PC-9 (cell line): ENCODE data around the gene CELF4. TPM values are rescaled to one million over a fixed set of nuclear protein-coding genes. Genes with fewer than 3 reads are reported as not detected.

ENCODE experiments used
- BruUV-seq: library from RNA; stranded (reverse); fragments of 400-500 nt; replicated peaks from 2 replicates; lab custom pipeline; 2021; lab: Mats Ljungman, UMichigan
- CTCF ChIA-PET: fragments of 300-600 bp; sonication (Branson Sonifier 250); formaldehyde crosslinking; loops from one replicate; lab custom pipeline; 2022; ENCODE audit warnings: antibody characterized with exemption; lab: Charles Lee
- POLR2A ChIA-PET: fragments of 300-600 bp; sonication (Branson Sonifier 250); formaldehyde crosslinking; loops from one replicate; lab custom pipeline; 2022; ENCODE audit warnings: antibody characterized with exemption; ENCODE audit not compliant: unreplicated experiment; lab: Charles Lee
- DNase-seq, 2 experiments: peaks; one replicate each; pipeline versions ENCODE4 v3.0.0 to v3.0.0-alpha.2; 2015 to 2022; ENCODE audit warnings: mixed read lengths in 1 of 2
- H2AFZ ChIP-seq: fragments of 200-600 bp; sonication (generic); 2 replicates; pipeline ENCODE4 v1.8.1; 2017; ENCODE audit warnings: antibody characterized with exemption
- H3F3A ChIP-seq: fragments of 200-600 bp; sonication (generic); 2 replicates; pipeline ENCODE4 v1.8.1; 2017; ENCODE audit warnings: antibody characterized with exemption, mild to moderate bottlenecking, low read depth; ENCODE audit not compliant: insufficient read depth
- H3K27ac ChIP-seq: fragments of 200-600 bp; sonication (generic); 2 replicates; pipeline ENCODE4 v1.6.1; 2016; ENCODE audit warnings: mixed run types
- H3K27me3 ChIP-seq: fragments of 200-600 bp; sonication (generic); 2 replicates; pipeline ENCODE4 v1.6.1; 2016; ENCODE audit warnings: low read depth, mixed run types; ENCODE audit not compliant: insufficient read depth
- H3K36me3 ChIP-seq: fragments of 200-600 bp; sonication (generic); 2 replicates; pipeline ENCODE4 v1.6.1; 2016; ENCODE audit warnings: low read depth, mixed run types
- H3K4me1 ChIP-seq: fragments of 200-600 bp; sonication (generic); replicated peaks from 2 replicates; pipeline ENCODE4 v1.6.1; 2016; ENCODE audit warnings: mixed run types; ENCODE audit not compliant: insufficient read depth
- H3K4me2 ChIP-seq: fragments of 200-600 bp; sonication (generic); 2 replicates; pipeline ENCODE4 v1.6.1; 2017; ENCODE audit warnings: mixed run types
- H3K4me3 ChIP-seq: fragments of 200-600 bp; sonication (generic); 2 replicates; pipeline ENCODE4 v1.6.1; 2016; ENCODE audit warnings: mixed run types
- H3K79me2 ChIP-seq: fragments of 200-600 bp; sonication (generic); 2 replicates; pipeline ENCODE4 v1.6.1; 2017; ENCODE audit warnings: low read depth, mixed run types
- H3K9me2 ChIP-seq: fragments of 200-600 bp; sonication (generic); 2 replicates; pipeline ENCODE4 v1.8.1; 2017; ENCODE audit warnings: mild to moderate bottlenecking; ENCODE audit not compliant: insufficient read depth
- H3K9me3 ChIP-seq: fragments of 200-600 bp; sonication (generic); 2 replicates; pipeline ENCODE4 v1.8.1; 2016; ENCODE audit warnings: low read depth; ENCODE audit not compliant: insufficient read depth
- H4K20me1 ChIP-seq: fragments of 200-600 bp; sonication (generic); 2 replicates; pipeline ENCODE4 v1.8.1; 2017; ENCODE audit not compliant: insufficient read depth
- CTCF ChIP-seq: fragments of 200-600 bp; sonication (generic); conservative IDR thresholded peaks from 2 replicates; pipeline ENCODE4 v1.6.1; 2017; ENCODE audit warnings: mixed run types, antibody characterized with exemption, mild to moderate bottlenecking, moderate library complexity
- EZH2 ChIP-seq: fragments of 200-600 bp; sonication (generic); IDR thresholded peaks from 2 replicates; pipeline ENCODE4 v1.8.0; 2017; ENCODE audit warnings: antibody characterized with exemption, low read depth
- intact Hi-C: fragments of 100-400 bp; cut with micrococcal nuclease; formaldehyde crosslinking; loops from one replicate; pipeline ENCODE4 v1.10.0; 2022; ENCODE audit not compliant: unreplicated experiment
- total RNA-seq: library from RNA; stranded (reverse); gene quantifications from 2 replicates; pipeline ENCODE4 v1.2.3, GENCODE V29; 2021

The CELF4 gene
- total RNA-seq, 1 experiment from 2014 or later: 1.2 TPM

GRCh38 chr18:37275237-37275741, 290.3 kb downstream of the CELF4 start:
- Histone ChIP-seq H3K4me3 (no peak overlapping the region), H4K20me1 (no peaks in the 10 kb centered on the region), H3K9me2 (no peaks in the 10 kb centered on the region), H3K27me3 (0 out of 2 replicates have a peak, but pooled peaks cover 8% of the 10 kb centered on the region), H3K36me3 (no peaks in the 10 kb centered on the region), H3K4me2 (no peak overlapping the region), H3F3A (no peaks in the 10 kb centered on the region), H3K27ac (no peak overlapping the region), H3K9me3 (no peaks in the 10 kb centered on the region), H3K4me1 (no peaks in the 10 kb centered on the region), H2AFZ (no peak overlapping the region), H3K79me2 (no peaks in the 10 kb centered on the region)
- ChIA-PET POLR2A (no interaction called here), CTCF (no interaction called here)
- intact Hi-C loops: no loop called here
- TF ChIP-seq CTCF: no peak
- no peak for TF ChIP-seq EZH2
- BruUV-seq: no TSS peak
- DNase-seq: no peak

DNA sequence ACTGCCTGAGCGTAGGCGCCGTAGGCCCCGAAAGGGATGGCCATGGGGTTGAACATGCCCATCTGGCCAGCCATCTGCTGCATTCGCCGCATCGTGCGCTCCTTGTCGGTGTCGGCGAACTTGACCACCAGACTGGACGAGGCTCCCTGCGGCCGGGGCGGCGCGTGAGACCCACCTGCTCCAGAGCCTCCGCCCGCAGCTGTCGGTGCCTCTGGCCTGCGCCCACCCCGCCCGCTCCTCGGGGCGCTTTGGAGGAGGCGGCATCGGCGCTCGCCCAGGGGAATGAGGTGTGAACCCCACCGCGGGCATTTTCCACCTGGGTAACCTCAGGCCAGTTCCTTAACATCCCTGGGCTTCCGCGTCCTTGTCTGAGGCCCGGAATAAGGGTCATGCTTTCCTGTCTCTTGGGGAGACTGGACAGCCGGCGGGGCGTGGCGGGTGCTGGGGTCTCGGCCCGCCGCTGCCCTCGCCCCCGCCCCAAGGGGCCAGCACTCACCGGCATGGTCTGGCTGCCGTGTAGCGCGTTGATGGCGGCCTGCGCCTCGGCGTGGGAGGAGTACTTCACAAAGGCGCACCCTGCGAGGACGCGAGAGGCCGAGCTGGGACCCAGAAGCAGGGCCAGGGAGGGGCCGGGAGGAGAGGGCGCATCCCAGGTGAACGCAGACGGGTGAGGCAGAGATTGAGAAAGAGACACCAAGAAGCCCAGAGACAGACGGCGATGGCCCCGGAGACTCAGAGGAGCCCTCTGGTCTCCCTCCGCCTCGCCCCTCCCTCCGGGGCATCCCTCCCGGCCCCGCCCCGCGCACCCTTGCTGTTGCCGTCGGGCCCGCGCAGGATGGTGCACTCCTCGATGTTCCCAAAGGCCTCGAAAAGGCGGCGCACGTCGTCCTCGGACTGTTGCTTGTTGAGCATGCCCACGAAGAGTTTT, 291.0 kb downstream of the CELF4 start:
- Histone ChIP-seq H4K20me1 (no peaks in the 10 kb centered on the region), H3K27me3 (0 out of 2 replicates have a peak, but pooled peaks cover 5% of the 10 kb centered on the region), H3K79me2 (no peaks in the 10 kb centered on the region), H3K9me2 (no peaks in the 10 kb centered on the region), H3K4me3 (no peak overlapping the region), H3K4me2 (no peak overlapping the region), H3K9me3 (no peaks in the 10 kb centered on the region), H3K27ac (no peak overlapping the region), H3K4me1 (no peaks in the 10 kb centered on the region), H3F3A (no peaks in the 10 kb centered on the region), H2AFZ (no peak overlapping the region), H3K36me3 (no peaks in the 10 kb centered on the region)
- CTCF ChIA-PET: no interaction called here
- no peak for DNase-seq
- POLR2A ChIA-PET: no interaction called here
- intact Hi-C loops: no loop called here
- TF ChIP-seq EZH2 (no peak), CTCF (no peak)
- no TSS peak for BruUV-seq

DNA sequence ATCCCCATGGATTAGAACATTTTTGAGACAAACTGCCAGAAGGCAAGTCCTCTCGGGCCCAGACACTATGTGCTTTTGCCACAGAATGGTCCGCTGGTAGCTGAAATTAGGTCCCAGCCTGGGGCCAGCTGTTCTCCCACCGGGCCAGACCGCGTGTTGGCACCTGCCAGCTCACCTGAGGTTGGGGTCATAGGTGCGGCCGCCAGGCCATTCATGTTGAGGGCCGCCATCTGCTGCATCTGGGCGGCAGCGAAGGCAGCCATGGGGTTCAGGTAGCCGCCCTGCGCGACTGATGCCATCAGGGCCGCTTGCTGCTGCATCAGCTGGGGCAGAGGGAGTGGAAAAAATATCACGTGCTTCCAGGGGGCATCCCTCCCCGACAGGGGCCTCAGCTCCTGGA, 292.8 kb downstream of the CELF4 start:
- no peak for TF ChIP-seq EZH2
- TF ChIP-seq CTCF: no peak
- CTCF ChIA-PET: no interaction called here
- Histone ChIP-seq H3K4me1 (no peaks in the 10 kb centered on the region), H4K20me1 (no peaks in the 10 kb centered on the region), H3K9me2 (no peaks in the 10 kb centered on the region), H2AFZ (no peak overlapping the region), H3K27ac (no peak overlapping the region), H3K9me3 (no peaks in the 10 kb centered on the region), H3K27me3 (no peaks in the 10 kb centered on the region), H3K4me3 (no peak overlapping the region), H3K79me2 (no peaks in the 10 kb centered on the region), H3K4me2 (no peak overlapping the region), H3K36me3 (no peaks in the 10 kb centered on the region), H3F3A (no peaks in the 10 kb centered on the region)
- POLR2A ChIA-PET: no interaction called here
- DNase-seq: no peak
- intact Hi-C loops: no loop called here
- no TSS peak for BruUV-seq
